ENCODE results near the gene UNC80. TPM values are rescaled to one million over a fixed set of nuclear protein-coding genes. Genes with fewer than 3 reads are reported as not detected.

UNC80 gene
- total and polyA plus RNA-seq, 2 experiments from 2014 or later: 0.03 to 0.12 TPM

- Histone ChIP-seq H2AFZ (no peak overlapping the region), H3K9me3 (ENCODE audit: low read depth) (no peaks in the 10 kb centered on the region), H3K4me3 (no peak overlapping the region), H3K36me3 (replicated peaks; ENCODE audit: insufficient read depth, low read depth) (no peaks in the 10 kb centered on the region), H3K27ac (no peak overlapping the region), H3K4me1 (ENCODE audit: insufficient read depth) (no peaks in the 10 kb centered on the region), H4K20me1 (ENCODE audit: insufficient read depth, poor library complexity, severe bottlenecking) (no peaks in the 10 kb centered on the region), H3K79me2 (no peaks in the 10 kb centered on the region), H3K4me2 (no peak overlapping the region), H3K9me2 (replicated peaks; ENCODE audit: insufficient read depth) (no peaks in the 10 kb centered on the region), H3K27me3 (no peaks in the 10 kb centered on the region)
- no peak for TF ChIP-seq EZH2 (IDR thresholded peaks at IDR 0.05; ENCODE audit: borderline replicate concordance)
- no peak for TF ChIP-seq EZH2phosphoT487 (IDR thresholded peaks at IDR 0.05; ENCODE audit: low read depth, severe bottlenecking, unreplicated experiment)
- TF ChIP-seq CTCF (IDR thresholded peaks at IDR 0.05; ENCODE audit: poor library complexity): no peak
- WGBS (ENCODE audit: low lambda C conversion rate, missing lambda C conversion rate): 95% methylated on average over 4 of the region's 4 CpGs
- no peak for DNase-seq (ENCODE audit: low spot score)
These were observed 264.0 kb downstream of the UNC80 start for GRCh38 chr2:210035679-210036078.

- TF ChIP-seq EZH2phosphoT487 (IDR thresholded peaks at IDR 0.05; ENCODE audit: low read depth, severe bottlenecking, unreplicated experiment) (no peak), EZH2 (IDR thresholded peaks at IDR 0.05; ENCODE audit: borderline replicate concordance) (no peak), CTCF (IDR thresholded peaks at IDR 0.05; ENCODE audit: poor library complexity) (no peak)
- Histone ChIP-seq H3K9me2 (replicated peaks; ENCODE audit: insufficient read depth) (no peaks in the 10 kb centered on the region), H3K79me2 (no peaks in the 10 kb centered on the region), H2AFZ (no peak overlapping the region), H3K27ac (no peak overlapping the region), H3K4me2 (no peak overlapping the region), H3K4me1 (ENCODE audit: insufficient read depth) (no peaks in the 10 kb centered on the region), H4K20me1 (ENCODE audit: insufficient read depth, poor library complexity, severe bottlenecking) (no peaks in the 10 kb centered on the region), H3K9me3 (ENCODE audit: low read depth) (no peaks in the 10 kb centered on the region), H3K36me3 (replicated peaks; ENCODE audit: insufficient read depth, low read depth) (no peaks in the 10 kb centered on the region), H3K4me3 (no peak overlapping the region), H3K27me3 (no peaks in the 10 kb centered on the region)
- WGBS (ENCODE audit: low lambda C conversion rate, missing lambda C conversion rate): 89% methylated on average over 3 of the region's 3 CpGs
- no peak for DNase-seq (ENCODE audit: low spot score)
These were observed 266.4 kb downstream of the UNC80 start for GRCh38 chr2:210038078-210038477.

- TF ChIP-seq EZH2phosphoT487 (IDR thresholded peaks at IDR 0.05; ENCODE audit: low read depth, severe bottlenecking, unreplicated experiment): no peak
- no peak for TF ChIP-seq CTCF (IDR thresholded peaks at IDR 0.05; ENCODE audit: poor library complexity)
- no peak for TF ChIP-seq EZH2 (IDR thresholded peaks at IDR 0.05; ENCODE audit: borderline replicate concordance)
- H3K79me2 ChIP-seq: no peaks in the 10 kb centered on the region
- H3K4me2 ChIP-seq: no peak overlapping the region
- H4K20me1 ChIP-seq (ENCODE audit: insufficient read depth, poor library complexity, severe bottlenecking): no peaks in the 10 kb centered on the region
- H3K4me1 ChIP-seq (ENCODE audit: insufficient read depth): no peaks in the 10 kb centered on the region
- H3K9me3 ChIP-seq (ENCODE audit: low read depth): no peaks in the 10 kb centered on the region
- no peak overlapping the region for H2AFZ ChIP-seq
- H3K27ac ChIP-seq: no peak overlapping the region
- no peak for DNase-seq (ENCODE audit: low spot score)
- no peaks in the 10 kb centered on the region for H3K27me3 ChIP-seq
- 93% methylated on average over 2 of the region's 2 CpGs for WGBS (ENCODE audit: low lambda C conversion rate, missing lambda C conversion rate)
- no peaks in the 10 kb centered on the region for H3K9me2 ChIP-seq (replicated peaks; ENCODE audit: insufficient read depth)
- no peaks in the 10 kb centered on the region for H3K36me3 ChIP-seq (replicated peaks; ENCODE audit: insufficient read depth, low read depth)
- no peak overlapping the region for H3K4me3 ChIP-seq
These were observed 275.3 kb downstream of the UNC80 start for GRCh38 chr2:210046851-210047500.

Small RNAs within 50 kb of the gene (small RNA-seq; reads per million reads assigned to genes)
- not detected for gene RNA5SP118

Other genes with a start within 250 kb of the UNC80 start
- 44.8 and 47.6 TPM in 2 replicates for gene RPE, start 230.8 kb downstream of the UNC80 start, total RNA-seq
- gene RPE, start 230.8 kb downstream of the UNC80 start, polyA plus RNA-seq: 25.8 and 31.8 TPM in 2 replicates

Data from hepatocyte (in vitro differentiated cells).